H1 (cell line): ENCODE measurements around the gene MRTFA. TPM values are rescaled to one million over a fixed set of nuclear protein-coding genes. Genes with fewer than 3 reads are reported as not detected.

Experiments used
- CTCF ChIA-PET: fragments of 300-600 bp; sonication (Branson Sonifier 250); formaldehyde crosslinking; loops from one replicate; lab custom pipeline; 2021; ENCODE audit not compliant: partially characterized antibody; lab: Charles Lee
- POLR2A ChIA-PET: fragments of 300-600 bp; sonication (Branson Sonifier 250); formaldehyde crosslinking; loops from one replicate; lab custom pipeline; 2021; ENCODE audit warnings: inconsistent platforms; ENCODE audit not compliant: partially characterized antibody; lab: Charles Lee
- DNase-seq, 2 experiments: peaks; one replicate each; pipeline versions ENCODE4 v3.0.0 to v3.0.0-alpha.2; 2010 to 2022; ENCODE audit warnings: low spot score in 2 of 2, low read depth in 1 of 2, mixed read lengths in 1 of 2
- FAIRE-seq: peaks from 2 replicates; lab custom pipeline; 2011; peaks lifted over from hg19 to GRCh38; lab: Jason Lieb, UNC
- H2AFZ ChIP-seq: 2 replicates; pipeline ENCODE4 v1.8.1; 2012; ENCODE audit warnings: low read length, inconsistent platforms
- H2AK5ac ChIP-seq: 2 replicates; pipeline ENCODE4 v1.6.1; 2013; ENCODE audit warnings: low read depth, low read length
- H2BK120ac ChIP-seq: replicated peaks from 2 replicates; pipeline ENCODE3; 2013; ENCODE audit warnings: low read depth, low read length, inconsistent platforms
- H2BK12ac ChIP-seq: 2 replicates; pipeline ENCODE4 v1.6.1; 2013; ENCODE audit warnings: low read depth, low read length
- H2BK15ac ChIP-seq: 2 replicates; pipeline ENCODE4 v1.6.1; 2013; ENCODE audit warnings: low read length
- H2BK20ac ChIP-seq: 2 replicates; pipeline ENCODE4 v1.6.1; 2013; ENCODE audit warnings: low read length
- H2BK5ac ChIP-seq: 2 replicates; pipeline ENCODE4 v1.6.1; 2013; ENCODE audit warnings: low read depth, low read length
- H3K14ac ChIP-seq: 2 replicates; pipeline ENCODE4 v1.6.1; 2013; ENCODE audit warnings: inconsistent platforms; ENCODE audit not compliant: insufficient read length
- H3K18ac ChIP-seq: 2 replicates; pipeline ENCODE4 v1.6.1; 2013; ENCODE audit warnings: low read length; ENCODE audit errors: extremely low read depth
- H3K23ac ChIP-seq: 2 replicates; pipeline ENCODE4 v1.6.1; 2013; ENCODE audit warnings: inconsistent platforms; ENCODE audit not compliant: insufficient read length
- H3K23me2 ChIP-seq: 2 replicates; pipeline ENCODE4 v1.6.1; 2013; ENCODE audit warnings: low read depth, low read length
- H3K27ac ChIP-seq: 2 replicates; pipeline ENCODE4 v1.6.1; 2011; ENCODE audit warnings: low read depth, low read length, inconsistent platforms
- H3K27me3 ChIP-seq, 4 experiments: replicated peaks in 1 of 4; 1 replicate in 1 of 4; 2 replicates in 3 of 4; pipeline versions ENCODE4 v1.6.1 to v1.8.1; 2011 to 2013; ENCODE audit warnings: low read length in 3 of 4, mild to moderate bottlenecking in 3 of 4, inconsistent platforms in 2 of 4, mixed read lengths in 2 of 4, moderate library complexity in 1 of 4; ENCODE audit not compliant: control insufficient read depth in 3 of 4, insufficient read depth in 3 of 4; ENCODE audit errors: extremely low read depth in 1 of 4
- H3K36me3 ChIP-seq, 4 experiments: 2 replicates each; pipeline versions ENCODE4 v1.6.1 to v1.8.1; 2011 to 2013; ENCODE audit warnings: mild to moderate bottlenecking in 4 of 4, low read length in 3 of 4, moderate library complexity in 2 of 4, control low read depth in 1 of 4, inconsistent platforms in 1 of 4; ENCODE audit not compliant: insufficient read depth in 4 of 4, control insufficient read depth in 2 of 4
- H3K4ac ChIP-seq: replicated peaks from 2 replicates; pipeline ENCODE3; 2013; ENCODE audit warnings: low read length, low read depth, mixed read lengths, inconsistent platforms; ENCODE audit not compliant: insufficient read length
- H3K4me1 ChIP-seq, 4 experiments: replicated peaks in 1 of 4; 1 replicate in 1 of 4; 2 replicates in 3 of 4; pipeline versions ENCODE4 v1.6.1 to v1.8.1; 2011 to 2013; ENCODE audit warnings: low read length in 3 of 4, inconsistent platforms in 2 of 4, mixed read lengths in 1 of 4; ENCODE audit not compliant: insufficient read depth in 4 of 4, control insufficient read depth in 3 of 4
- H3K4me2 ChIP-seq, 2 experiments: 2 replicates each; pipeline versions ENCODE4 v1.6.1 to v1.8.1; 2011 to 2013; ENCODE audit warnings: low read depth in 2 of 2, low read length in 2 of 2, control low read depth in 1 of 2, inconsistent platforms in 1 of 2, mild to moderate bottlenecking in 1 of 2; ENCODE audit not compliant: insufficient read depth in 1 of 2
- H3K4me3 ChIP-seq, 4 experiments: fragments of 200-600, 300-600 bp in 1 of 4; sonication (generic), shearing (Covaris generic), sonication (Bioruptor Twin) in 1 of 4; 2 replicates each; pipeline versions ENCODE4 v1.5.1 to v1.8.1; 2011 to 2016; ENCODE audit warnings: low read length in 4 of 4, low read depth in 3 of 4, control low read depth in 2 of 4, inconsistent platforms in 2 of 4, mild to moderate bottlenecking in 2 of 4, mixed read lengths in 1 of 4, moderate library complexity in 1 of 4; ENCODE audit not compliant: insufficient read depth in 2 of 4; ENCODE audit errors: extremely low read depth in 1 of 4
- H3K56ac ChIP-seq: replicated peaks from 2 replicates; pipeline ENCODE3; 2013; ENCODE audit warnings: low read depth, mild to moderate bottlenecking, mixed read lengths, low read length, inconsistent platforms; ENCODE audit not compliant: insufficient read length
- H3K79me1 ChIP-seq: 2 replicates; pipeline ENCODE4 v1.6.1; 2013; ENCODE audit warnings: low read depth, low read length, control low read depth
- H3K79me2 ChIP-seq, 2 experiments: 2 replicates each; pipeline versions ENCODE4 v1.6.1 to v1.8.1; 2012 to 2013; ENCODE audit warnings: low read length in 2 of 2, mild to moderate bottlenecking in 2 of 2, inconsistent platforms in 1 of 2; ENCODE audit not compliant: insufficient read depth in 2 of 2, control insufficient read depth in 1 of 2
- H3K9ac ChIP-seq, 4 experiments: replicated peaks in 1 of 4; 1 replicate in 1 of 4; 2 replicates in 3 of 4; pipeline versions ENCODE4 v1.6.1 to v1.8.1; 2011 to 2013; ENCODE audit warnings: low read depth in 3 of 4, low read length in 3 of 4, control low read depth in 2 of 4, mild to moderate bottlenecking in 2 of 4, moderate library complexity in 2 of 4, inconsistent platforms in 1 of 4; ENCODE audit errors: extremely low read depth in 1 of 4
- H3K9me3 ChIP-seq, 2 experiments: 2 replicates each; pipeline versions ENCODE4 v1.6.1 to v1.8.1; 2012 to 2013; ENCODE audit warnings: mild to moderate bottlenecking in 2 of 2, moderate library complexity in 2 of 2, control low read depth in 1 of 2, inconsistent platforms in 1 of 2, low read depth in 1 of 2, low read length in 1 of 2, mixed read lengths in 1 of 2; ENCODE audit not compliant: insufficient read depth in 2 of 2
- H4K20me1 ChIP-seq, 2 experiments: replicated peaks in 1 of 2; 2 replicates each; pipeline versions ENCODE3 to v1.8.1; 2011 to 2013; ENCODE audit warnings: inconsistent platforms in 2 of 2, low read length in 2 of 2, mild to moderate bottlenecking in 1 of 2; ENCODE audit not compliant: insufficient read depth in 2 of 2, control insufficient read depth in 1 of 2
- H4K5ac ChIP-seq: 2 replicates; pipeline ENCODE4 v1.6.1; 2013; ENCODE audit warnings: low read length, low read depth, mixed read lengths, inconsistent platforms; ENCODE audit not compliant: insufficient read length
- H4K8ac ChIP-seq: 2 replicates; pipeline ENCODE4 v1.8.0; 2013; ENCODE audit warnings: mild to moderate bottlenecking, moderate library complexity, low read length, inconsistent platforms; ENCODE audit not compliant: insufficient read depth; ENCODE audit errors: extremely low read depth
- H4K91ac ChIP-seq: replicated peaks from 2 replicates; pipeline ENCODE3; 2013; ENCODE audit warnings: low read length, mixed read lengths, inconsistent platforms; ENCODE audit not compliant: insufficient read length
- EGR1 ChIP-seq: IDR thresholded peaks from 2 replicates; pipeline ENCODE4 v1.6.1; 2011; ENCODE audit warnings: low read depth, low read length, borderline replicate concordance
- KDM5A ChIP-seq: fragments of 200-600 bp; IDR thresholded peaks from 2 replicates; pipeline ENCODE4 v1.7.1; 2012; ENCODE audit warnings: mild to moderate bottlenecking, low read length, inconsistent platforms, mixed read lengths
- PHF8 ChIP-seq: fragments of 200-600 bp; sonication (generic); conservative IDR thresholded peaks from 2 replicates; pipeline ENCODE4 v1.7.1; 2012; ENCODE audit warnings: low read depth, mild to moderate bottlenecking, inconsistent platforms, low read length, moderate library complexity
- TEAD4 ChIP-seq: IDR thresholded peaks from 2 replicates; pipeline ENCODE4 v1.6.1; 2012; ENCODE audit warnings: low read depth, low read length, inconsistent platforms, mixed read lengths
- WGBS, 2 experiments: shearing (Covaris generic) in 1 of 2; methylation state at CpG; one replicate each; pipeline versions ENCODE4 v1.1.6 to v1.1.7; 2013 to 2015; ENCODE audit warnings: low lambda C conversion rate in 2 of 2, mixed read lengths in 2 of 2, inconsistent platforms in 1 of 2, low coverage in 1 of 2, missing lambda C conversion rate in 1 of 2; ENCODE audit not compliant: insufficient replicate concordance in 2 of 2, insufficient coverage in 1 of 2, insufficient read length in 1 of 2; ENCODE audit errors: extremely low coverage in 1 of 2, missing lambda C conversion rate in 1 of 2; 5-methylcytosine and 5-hydroxymethylcytosine counted together
- polyA plus RNA-seq, 7 experiments: library from polyadenylated mRNA; depleted of rRNA in 3 of 7; stranded (reverse) in 5 of 7; unstranded in 2 of 7; fragments of >200 nt in 5 of 7; fragments of 200-250 nt in 2 of 7; gene quantifications; 1 replicate in 5 of 7; 2 replicates in 1 of 7; 4 replicates in 1 of 7; pipeline versions ENCODE4 v1.2.1 to v1.2.3, GENCODE V29; 2011 to 2013; ENCODE audit warnings: missing spikeins in 2 of 7, mixed read lengths in 2 of 7
- total RNA-seq: library from RNA; stranded (reverse); fragmentation: NEBNext Ultra II Directional; extraction: Animal tissue kit (Norgen Biotek cat#: 25700); gene quantifications from 2 replicates; pipeline ENCODE4 v1.2.1, GENCODE V29; 2021
- TF ChIP-seq, protein P1 (sequence below): IDR thresholded peaks from 2 replicates; pipeline ENCODE4 v1.6.1; 2011; ENCODE audit warnings: low read length, improper control_type of control experiment

The MRTFA gene
- total and polyA plus RNA-seq, 2 of the 8 experiments (the other 6 are each of a cell fraction or from before 2014, with no cell fraction given): 5.4 to 37.9 TPM

DNA sequence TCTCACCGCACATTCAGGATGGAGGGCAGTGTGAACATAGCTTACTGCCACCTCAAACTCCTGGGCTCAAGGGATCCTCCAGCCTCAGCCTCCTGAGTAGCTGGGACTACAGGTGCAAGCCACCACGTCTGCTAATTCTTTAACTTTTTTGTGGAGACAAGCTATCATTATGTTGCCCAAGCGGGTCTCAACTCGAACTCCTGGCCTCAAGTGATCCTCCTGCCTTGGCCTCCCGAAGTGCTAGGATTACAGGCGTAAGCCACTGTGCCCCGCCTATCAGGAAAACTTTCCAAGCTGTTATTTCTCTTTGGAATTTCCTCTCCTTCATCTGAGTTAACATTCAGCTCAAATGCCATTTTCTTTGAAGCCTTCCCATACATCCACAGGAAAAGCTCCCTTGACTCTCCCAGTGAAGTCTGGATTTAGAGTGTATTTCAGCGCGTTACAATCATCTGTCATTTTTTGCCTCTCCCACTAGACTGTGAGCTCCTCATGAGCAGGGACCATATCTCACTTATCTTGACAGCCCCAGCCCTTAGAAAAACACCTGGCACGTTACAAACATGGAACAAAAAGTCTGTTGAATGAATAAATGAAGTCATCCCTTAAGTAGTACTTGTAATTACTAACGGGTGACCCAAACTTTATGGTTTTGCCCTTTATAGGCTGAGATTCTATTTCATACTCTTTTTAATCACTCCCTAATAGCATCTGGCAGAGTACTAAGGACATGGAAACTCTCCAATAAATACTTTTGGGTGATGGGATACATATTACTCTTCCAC lies 2.2 kb downstream of the MRTFA start:
- peaks cover 8 to 10% of the 10 kb centered on the region in 2 experiments for H4K20me1 ChIP-seq

More for the DNA sequence above, 2.2 kb downstream of the MRTFA start:
- peaks cover 0 to 8% (median 4%) of the 10 kb centered on the region in 4 experiments; a peak in 5 of 7 replicates for H3K4me1 ChIP-seq
- H3K56ac ChIP-seq: no peak overlapping the region
- peaks cover 10% of the 10 kb centered on the region for H3K79me1 ChIP-seq
- peak overlapping the region in 1 of 4 experiments; percentile 87; a peak in 1 of 8 replicates for H3K4me3 ChIP-seq
- POLR2A ChIA-PET: interaction anchor here (0.6 to 1.4 kb wide), 5 partner anchors 11 to 214 kb away, joined by 3 to 6 read pairs (median 3); no protein-coding TSS in a partner anchor
- H2BK20ac ChIP-seq: no peak overlapping the region
- WGBS, 2 experiments: 93% methylated on average over 11 of the region's 11 CpGs; no CpG with 5 or more reads in 1 of the 2 experiments
- no peak overlapping the region for H4K5ac ChIP-seq
- no peak overlapping the region; a peak in 1 of 4 replicates for H3K4me2 ChIP-seq
- no peak overlapping the region for H3K23ac ChIP-seq
- H3K14ac ChIP-seq: no peak overlapping the region
- no peak for TF ChIP-seq PHF8
- no peak for TF ChIP-seq TEAD4
- TF ChIP-seq, protein P1, sequence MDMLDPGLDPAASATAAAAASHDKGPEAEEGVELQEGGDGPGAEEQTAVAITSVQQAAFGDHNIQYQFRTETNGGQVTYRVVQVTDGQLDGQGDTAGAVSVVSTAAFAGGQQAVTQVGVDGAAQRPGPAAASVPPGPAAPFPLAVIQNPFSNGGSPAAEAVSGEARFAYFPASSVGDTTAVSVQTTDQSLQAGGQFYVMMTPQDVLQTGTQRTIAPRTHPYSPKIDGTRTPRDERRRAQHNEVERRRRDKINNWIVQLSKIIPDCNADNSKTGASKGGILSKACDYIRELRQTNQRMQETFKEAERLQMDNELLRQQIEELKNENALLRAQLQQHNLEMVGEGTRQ: no peak
- TF ChIP-seq KDM5A: no peak
- no peak for TF ChIP-seq EGR1
- TF ChIP-seq, all 59 proteins: peak for 0
- FAIRE-seq (no peak), DNase-seq (no peak)
- peaks cover 13% of the 10 kb centered on the region; the same call in 1 of the 2 replicates for H3K23me2 ChIP-seq
- no peak overlapping the region for H3K9ac ChIP-seq
- H3K79me2 ChIP-seq: peaks cover 12 to 64% of the 10 kb centered on the region in 2 experiments
- no peak overlapping the region for H3K27ac ChIP-seq
- H2AFZ ChIP-seq: no peak overlapping the region
- H3K18ac ChIP-seq: no peak overlapping the region
- H2BK120ac ChIP-seq: no peak overlapping the region
- H3K9me3 ChIP-seq: no peaks in the 10 kb centered on the region
- no peak overlapping the region for H3K4ac ChIP-seq
- H2AK5ac ChIP-seq: no peak overlapping the region
- H2BK15ac ChIP-seq: no peak overlapping the region
- no peak overlapping the region for H2BK5ac ChIP-seq
- CTCF ChIA-PET: interaction anchor here (0.6 to 2.2 kb wide), 9 partner anchors 11 to 859 kb away, joined by 3 to 8 read pairs (median 4); no protein-coding TSS in a partner anchor
- no peak overlapping the region for H4K91ac ChIP-seq
- no peak overlapping the region for H4K8ac ChIP-seq
- no peaks in the 10 kb centered on the region for H3K27me3 ChIP-seq
- H3K36me3 ChIP-seq: no peaks in the 10 kb centered on the region
- H2BK12ac ChIP-seq: no peak overlapping the region
